GM15510 (cell line): Measurements from ENCODE around the gene NDUFC2.

Source experiments
- POLR2A ChIP-seq: IDR thresholded peaks from 3 replicates; pipeline ENCODE4 v1.6.1; 2011; ENCODE audit warnings: borderline replicate concordance; ENCODE audit not compliant: insufficient read length; ENCODE audit errors: extremely low read depth

NDUFC2 gene

DNA sequence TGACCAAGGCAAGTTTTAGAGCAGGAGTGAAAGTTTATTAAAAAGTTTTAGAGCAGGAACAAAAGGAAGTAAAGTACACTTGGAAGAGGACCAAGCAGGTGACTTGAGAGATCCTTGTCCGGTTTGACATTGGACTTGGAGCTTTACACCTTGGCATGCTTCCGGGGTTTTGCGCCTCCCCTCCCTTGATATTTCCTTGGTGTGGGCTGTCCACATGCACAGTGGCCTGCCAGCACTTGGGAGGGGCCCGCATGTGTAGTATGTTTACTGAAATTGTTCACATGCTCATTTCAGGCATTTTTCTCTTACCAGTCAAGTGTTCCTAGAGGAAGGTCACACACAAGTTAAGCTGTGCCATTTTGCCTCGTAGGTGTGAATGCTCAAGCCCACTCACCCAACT lies 35.0 kb downstream of the NDUFC2 start:
- TF ChIP-seq POLR2A, result no peak

DNA sequence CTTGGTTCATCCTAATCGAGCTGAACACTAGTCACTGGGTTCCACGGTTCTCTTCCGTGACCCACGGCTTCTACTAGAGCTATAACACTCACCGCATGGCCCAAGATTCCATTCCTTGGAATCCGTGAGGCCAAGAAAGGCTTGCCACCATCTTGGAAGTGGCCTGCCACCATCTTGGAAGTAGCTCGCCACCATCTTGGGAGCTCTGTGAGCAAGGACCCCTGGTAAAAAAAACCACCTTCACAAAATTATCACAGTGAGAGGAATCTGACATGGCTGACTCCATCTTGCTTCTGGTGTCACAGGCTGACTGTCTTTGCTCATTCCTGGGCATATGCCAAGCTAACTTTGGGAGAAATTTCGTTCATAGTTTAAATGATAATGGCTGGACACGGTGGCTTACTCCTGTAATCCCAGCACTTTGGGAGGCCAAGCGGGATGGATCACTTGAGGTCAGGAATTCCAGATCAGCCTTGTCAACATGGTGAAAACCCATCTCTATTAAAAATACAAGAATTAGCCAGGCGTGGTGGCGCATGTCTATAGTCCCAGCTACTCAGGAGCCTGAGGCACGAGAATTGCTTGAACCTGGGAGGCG lies 37.7 kb downstream of the NDUFC2 start:
- no peak for TF ChIP-seq POLR2A

DNA sequence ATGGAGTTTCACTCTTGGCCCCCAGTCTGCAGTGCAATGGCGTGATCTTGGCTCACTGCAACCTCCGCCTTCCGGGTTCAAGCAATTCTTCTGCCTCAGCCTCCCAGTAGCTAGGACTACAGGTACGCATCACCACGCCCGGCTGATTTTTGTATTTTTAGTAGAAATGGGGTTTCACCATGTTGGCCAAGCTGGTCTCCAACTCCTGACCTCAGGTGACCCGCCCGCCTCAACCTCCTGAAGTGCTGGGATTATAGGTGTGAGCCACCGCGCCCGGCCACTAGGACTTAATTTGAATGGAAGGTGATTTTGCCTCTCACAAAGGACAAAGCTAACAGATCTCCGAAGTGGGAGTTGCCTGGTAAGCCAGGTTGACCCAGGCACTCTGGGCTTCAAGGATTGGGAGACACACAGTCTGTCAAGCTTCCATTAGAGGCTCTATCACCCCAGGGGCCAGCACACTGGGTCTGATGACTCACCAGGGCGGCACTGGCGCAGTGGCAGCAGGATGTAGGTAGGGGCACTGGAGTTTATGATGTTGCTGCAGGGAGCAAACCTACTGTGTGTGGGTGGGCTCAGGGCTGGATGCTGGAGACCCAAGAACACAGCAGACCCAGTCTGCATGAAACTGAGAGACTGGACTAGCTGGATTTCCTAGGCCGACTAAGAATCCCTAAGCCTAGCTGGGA lies 38.8 kb downstream of the NDUFC2 start:
- TF ChIP-seq POLR2A, result no peak

DNA sequence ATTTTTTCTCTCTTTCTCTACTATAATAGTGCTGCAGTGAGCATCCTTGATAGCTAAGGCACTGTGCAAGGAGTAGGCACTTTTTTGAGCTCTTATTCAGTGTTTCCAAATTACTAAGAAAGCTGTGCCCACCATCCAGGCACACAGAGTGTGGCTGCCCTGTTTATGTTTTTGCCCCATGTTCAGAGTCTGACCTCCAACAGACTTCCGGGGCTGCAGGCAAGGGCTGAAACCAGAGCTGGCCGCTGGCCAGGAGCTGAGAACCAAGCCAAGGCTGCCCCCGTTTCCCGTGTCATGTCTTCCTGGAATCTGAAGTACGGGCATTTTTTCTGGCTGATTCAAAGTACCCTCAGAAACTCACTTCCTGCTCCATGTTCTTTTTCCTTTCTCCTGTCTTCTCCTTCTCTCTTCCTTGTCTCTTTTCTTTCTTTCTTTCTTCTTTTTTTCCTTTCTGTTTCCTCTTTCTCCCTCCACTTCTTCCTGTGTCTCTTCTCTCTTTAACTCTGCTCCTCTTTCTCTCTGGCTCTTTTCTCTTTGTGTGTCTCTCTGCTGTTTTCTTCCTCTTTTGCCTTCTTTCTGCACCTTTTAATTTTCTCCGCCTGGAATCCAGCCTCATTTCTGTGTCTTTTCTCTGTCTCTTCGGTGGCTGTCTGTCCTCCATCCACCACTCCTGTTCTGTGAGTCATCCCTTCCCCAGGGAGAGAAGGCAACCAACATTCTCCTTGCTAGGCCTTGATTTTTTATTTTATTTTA lies 39.6 kb downstream of the NDUFC2 start:
- no peak for TF ChIP-seq POLR2A

DNA sequence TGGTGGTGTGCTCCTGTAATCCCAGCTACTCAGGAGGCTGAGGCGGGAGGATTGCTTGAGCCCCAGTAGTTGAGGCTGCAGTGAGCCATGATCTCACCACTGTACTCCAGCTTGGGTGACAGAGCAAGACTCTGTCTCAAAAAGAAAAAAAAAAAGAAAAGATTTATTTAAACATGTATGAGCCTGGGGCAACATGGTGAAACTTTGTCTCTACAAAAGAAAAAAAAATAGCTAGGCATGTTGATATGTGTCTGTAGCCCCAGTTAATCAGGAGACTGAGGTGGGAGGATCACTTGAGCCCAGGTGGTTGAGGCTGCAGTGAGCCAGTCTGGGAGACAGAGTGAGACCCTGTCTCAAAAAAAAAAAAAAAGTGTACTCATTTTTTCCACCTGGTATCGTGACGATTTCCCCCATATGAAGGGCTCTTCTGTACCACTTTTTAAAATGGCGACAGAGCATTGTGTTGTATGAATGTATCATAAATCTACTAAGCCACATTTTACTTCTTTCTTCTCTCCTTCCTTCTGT lies 40.2 kb downstream of the NDUFC2 start:
- TF ChIP-seq POLR2A, result no peak

DNA sequence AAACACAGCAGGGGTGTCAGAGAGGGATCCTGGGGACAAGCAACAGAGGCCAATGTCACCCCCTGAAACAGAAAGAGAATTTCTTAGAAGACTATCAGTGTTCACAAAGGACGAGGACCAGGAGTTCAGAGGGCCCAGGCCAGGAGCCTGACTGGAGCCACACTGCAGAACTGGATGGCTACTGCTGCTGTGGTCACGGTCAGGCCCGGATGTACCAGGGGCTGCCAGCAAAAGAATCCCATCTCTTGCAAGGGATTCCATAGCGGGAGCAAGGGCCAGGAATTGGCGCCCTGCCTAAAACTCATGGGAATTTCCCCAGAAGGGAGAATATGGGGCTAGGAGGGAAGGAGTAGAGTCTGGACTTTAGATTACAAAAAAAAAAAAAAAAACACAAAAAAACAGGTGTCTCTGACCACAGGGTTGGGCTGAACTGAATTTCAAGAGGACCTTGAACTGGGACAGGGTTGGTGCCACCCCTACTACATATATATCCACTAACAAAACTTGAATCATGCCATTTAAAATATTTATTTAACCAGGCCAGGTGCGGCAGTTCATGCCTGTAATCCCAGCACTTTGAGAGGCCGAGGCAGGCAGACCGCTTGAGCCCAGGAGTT lies 40.9 kb downstream of the NDUFC2 start:
- TF ChIP-seq POLR2A, result no peak

DNA sequence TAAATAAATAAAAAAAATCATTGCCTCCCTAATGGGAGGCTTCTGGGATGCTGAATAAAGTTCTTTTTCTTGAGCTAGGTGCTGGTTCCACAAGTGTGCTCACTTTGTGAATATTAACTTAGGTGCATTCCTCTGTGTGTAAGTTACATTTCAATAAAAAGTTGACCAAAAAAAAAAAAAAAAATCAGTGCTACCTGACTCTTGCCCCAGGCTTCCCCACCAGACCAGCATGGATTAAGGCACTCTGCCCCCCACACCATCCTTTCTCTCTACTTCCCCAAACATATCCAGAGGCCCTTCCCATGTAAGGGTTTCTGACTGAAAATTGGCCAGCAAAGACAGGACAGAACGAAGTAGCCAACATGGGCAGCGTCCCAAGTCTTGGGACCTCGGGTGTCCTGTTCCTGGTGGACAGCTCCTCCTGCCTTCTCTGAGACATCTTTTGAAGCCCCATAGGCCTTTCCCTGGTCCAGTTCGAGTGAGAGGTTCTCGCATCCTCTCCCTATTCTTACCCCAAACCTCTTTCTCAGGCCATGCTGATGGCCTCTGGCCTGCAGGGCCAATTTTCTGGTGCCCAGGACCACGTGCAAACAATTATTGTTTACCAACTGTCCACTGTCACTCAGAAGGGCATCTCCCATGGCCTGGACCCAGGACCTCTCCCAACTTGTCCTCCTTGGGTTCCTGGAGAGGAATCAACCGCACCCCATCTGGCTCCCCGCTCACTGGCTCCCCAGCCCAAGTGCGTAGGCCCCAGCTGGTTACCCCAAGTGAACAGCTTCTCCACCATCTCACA lies 41.6 kb downstream of the NDUFC2 start:
- TF ChIP-seq POLR2A, result no peak

DNA sequence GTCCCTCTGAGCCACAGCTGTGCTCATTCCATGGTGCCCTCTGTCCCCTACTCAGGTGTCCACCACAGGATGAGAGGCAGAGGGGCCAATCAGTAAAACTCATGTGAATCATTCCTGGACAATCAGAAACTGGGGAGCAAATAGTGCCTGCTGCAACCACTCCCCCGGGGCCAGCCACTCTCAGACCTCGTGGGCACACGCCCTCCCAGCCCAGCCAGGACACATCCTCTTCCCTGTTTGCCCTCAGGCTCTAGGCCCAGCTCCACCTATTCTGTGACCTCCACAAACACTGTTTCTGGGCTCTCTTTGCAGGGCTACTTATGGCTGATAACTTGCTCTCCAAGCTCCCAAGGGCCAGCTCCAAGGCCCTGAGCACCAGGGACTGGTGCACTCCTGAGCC lies 42.6 kb downstream of the NDUFC2 start:
- TF ChIP-seq POLR2A, result no peak

DNA sequence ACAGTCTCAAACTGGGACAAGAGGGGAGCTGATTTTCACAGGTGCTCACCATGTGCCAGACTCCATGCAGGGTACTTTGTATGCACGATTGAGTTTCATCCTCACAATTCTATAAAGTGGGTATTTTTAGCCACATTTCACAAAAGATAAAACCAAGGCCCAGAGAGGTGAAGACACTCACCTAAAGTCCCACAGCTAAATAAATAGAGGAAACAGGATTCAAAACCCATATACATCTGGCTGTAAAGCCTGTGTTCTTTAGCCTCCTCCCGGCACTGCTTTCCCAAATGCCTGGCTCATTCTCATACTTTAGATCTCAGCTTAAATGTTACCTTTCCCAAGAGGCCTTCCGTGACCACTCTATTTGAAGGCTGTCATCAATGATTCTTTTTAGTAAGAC lies 43.3 kb downstream of the NDUFC2 start:
- no peak for TF ChIP-seq POLR2A

DNA sequence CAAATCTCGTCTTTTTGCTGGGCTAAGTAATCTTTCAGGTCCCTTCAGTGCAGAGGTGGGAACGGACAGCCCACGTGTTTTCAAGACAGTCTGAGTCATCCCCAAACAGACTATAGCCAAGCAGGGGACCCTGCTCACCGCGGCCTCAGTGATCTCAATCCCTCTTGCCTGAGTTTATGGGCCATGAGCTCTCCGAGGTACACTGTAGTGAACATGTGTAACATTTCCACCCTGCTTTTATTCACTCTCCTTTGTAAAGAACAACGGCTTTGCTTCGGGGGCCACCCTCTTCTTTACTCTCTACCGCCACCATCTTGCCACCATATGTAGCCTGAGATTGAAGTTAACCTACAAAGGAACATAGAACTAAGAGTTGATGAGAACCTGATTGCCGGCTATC lies 45.0 kb downstream of the NDUFC2 start:
- no peak for TF ChIP-seq POLR2A

DNA sequence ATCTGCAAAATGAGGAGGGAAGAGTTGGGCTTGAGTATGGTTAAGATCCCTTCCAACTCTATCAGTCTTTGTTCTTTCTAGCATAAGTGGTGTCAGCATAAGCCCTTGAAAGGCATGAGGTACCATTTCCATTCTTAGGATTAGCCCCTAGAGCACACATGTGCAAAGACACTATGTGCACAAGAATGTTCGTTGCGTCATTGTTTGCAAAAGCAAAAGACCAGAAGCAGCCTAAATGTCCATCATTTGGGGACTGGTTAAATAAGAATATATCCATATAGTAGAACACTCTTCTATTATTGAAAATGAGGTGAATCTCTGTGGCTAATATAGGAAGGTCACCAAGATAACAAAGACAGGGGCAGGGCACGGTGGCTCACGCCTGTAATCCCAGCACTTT lies 46.6 kb downstream of the NDUFC2 start:
- TF ChIP-seq POLR2A, result no peak

DNA sequence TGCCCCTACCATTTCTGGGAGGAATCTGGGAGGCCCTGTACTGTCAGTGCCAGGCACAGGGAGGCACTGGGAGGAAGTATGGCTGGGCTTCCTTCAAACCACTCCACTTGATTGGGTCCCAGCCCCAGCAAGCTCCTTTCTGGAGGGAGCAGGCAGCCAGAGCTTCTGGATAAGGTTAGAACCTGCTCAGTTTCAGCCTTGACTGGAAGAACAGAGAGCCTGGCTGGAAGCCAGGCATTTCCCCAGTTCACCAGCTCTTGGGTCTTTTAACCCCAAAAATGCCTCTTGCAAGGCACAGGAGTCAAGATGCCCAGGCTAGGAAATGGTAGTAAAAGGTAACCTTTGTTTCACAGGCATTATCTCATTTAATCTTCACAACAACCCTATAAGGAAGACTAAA lies 47.6 kb downstream of the NDUFC2 start:
- TF ChIP-seq POLR2A, result no peak

DNA sequence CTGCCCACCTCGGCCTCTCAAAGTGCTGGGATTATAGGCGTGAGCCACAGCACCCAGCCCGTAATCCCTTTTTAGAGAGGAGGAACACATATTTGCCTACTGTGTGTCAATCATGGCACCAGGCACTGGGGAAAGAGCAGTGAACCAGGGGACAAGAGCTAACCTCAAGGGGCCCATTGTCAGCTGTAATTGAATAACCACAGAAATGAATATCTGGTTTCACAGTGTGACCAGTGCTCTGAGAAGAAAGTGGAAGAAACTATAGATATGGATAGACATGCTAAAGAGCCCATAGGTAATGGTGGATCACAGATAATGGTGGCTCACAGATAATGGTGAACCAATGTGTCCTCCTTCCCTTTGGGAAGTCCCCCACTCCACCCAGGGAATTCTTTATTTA lies 48.0 kb downstream of the NDUFC2 start:
- no peak for TF ChIP-seq POLR2A
